ENCODE measurements around the gene ZYX.
"Not testable (repeated sequence)": the region's sequence is repeated elsewhere in the genome, so short reads cannot be mapped to it uniquely, and the experiment has no call there.

Gene ZYX

GRCh38 chr7:143416565-143417149 lies 35.5 kb downstream of the ZYX start:
- Histone ChIP-seq H4K20me1 (no peaks in the 10 kb centered on the region), H3K9me3 (peaks cover 7% of the 10 kb centered on the region; the same call in 1 of the 2 replicates)

DNA sequence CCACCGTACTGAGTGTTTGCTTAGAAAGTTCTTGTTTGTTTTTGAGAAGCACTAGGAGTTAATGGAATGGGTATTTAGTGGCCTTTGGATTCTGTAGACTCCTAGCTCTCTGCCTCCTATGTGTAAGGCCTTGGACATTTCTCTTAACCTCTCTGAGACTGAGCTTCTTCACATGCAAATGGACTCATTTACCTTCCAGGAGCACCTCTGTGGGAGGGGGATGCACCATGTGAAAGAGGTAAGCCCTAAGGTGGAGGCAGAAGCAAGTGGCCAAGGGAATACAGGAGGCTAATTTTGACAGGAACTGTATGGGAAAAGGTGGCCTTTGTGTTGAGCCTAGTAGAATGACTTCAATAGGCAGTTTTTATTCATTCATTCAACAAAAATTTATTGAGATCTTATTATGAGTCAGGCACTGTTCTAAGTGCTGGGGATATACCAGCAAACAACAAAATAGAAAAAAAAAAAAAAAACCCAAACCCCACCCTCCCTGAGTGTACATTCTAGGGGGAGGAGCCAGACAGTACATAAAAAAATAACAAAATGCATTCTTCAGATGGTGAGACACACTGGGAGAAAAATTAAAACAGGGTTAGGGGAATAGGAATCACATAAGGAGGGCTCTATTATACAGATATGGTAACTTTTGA lies 36.7 kb downstream of the ZYX start:
- no peaks in the 10 kb centered on the region for H3K36me3 ChIP-seq
- no peak for TF ChIP-seq Cebpa-rat (IDR thresholded peaks at IDR 0.05)
- no peaks in the 10 kb centered on the region for H4K20me1 ChIP-seq
- H3K4me3 ChIP-seq, result no peak overlapping the region
- H3K4me2 ChIP-seq, result no peak overlapping the region
- H3K4me1 ChIP-seq, result peaks cover 14% of the 10 kb centered on the region
- no peak overlapping the region for H3K27ac ChIP-seq
- no peak overlapping the region for H3K9ac ChIP-seq
- no peaks in the 10 kb centered on the region for H3K27me3 ChIP-seq
- H3K9me3 ChIP-seq, result peaks cover 7% of the 10 kb centered on the region; the same call in 1 of the 2 replicates

More at GRCh38 chr7:143416565-143417149, 35.5 kb downstream of the ZYX start:
- no peaks in the 10 kb centered on the region for H3K27me3 ChIP-seq
- no peaks in the 10 kb centered on the region for H3K36me3 ChIP-seq
- H3K4me1 ChIP-seq, result peaks cover 26% of the 10 kb centered on the region
- no peak overlapping the region for H3K9ac ChIP-seq
- TF ChIP-seq Cebpa-rat (IDR thresholded peaks at IDR 0.05), result no peak
- no peak overlapping the region for H3K27ac ChIP-seq
- no peak overlapping the region for H3K4me2 ChIP-seq
- no peak overlapping the region for H3K4me3 ChIP-seq

DNA sequence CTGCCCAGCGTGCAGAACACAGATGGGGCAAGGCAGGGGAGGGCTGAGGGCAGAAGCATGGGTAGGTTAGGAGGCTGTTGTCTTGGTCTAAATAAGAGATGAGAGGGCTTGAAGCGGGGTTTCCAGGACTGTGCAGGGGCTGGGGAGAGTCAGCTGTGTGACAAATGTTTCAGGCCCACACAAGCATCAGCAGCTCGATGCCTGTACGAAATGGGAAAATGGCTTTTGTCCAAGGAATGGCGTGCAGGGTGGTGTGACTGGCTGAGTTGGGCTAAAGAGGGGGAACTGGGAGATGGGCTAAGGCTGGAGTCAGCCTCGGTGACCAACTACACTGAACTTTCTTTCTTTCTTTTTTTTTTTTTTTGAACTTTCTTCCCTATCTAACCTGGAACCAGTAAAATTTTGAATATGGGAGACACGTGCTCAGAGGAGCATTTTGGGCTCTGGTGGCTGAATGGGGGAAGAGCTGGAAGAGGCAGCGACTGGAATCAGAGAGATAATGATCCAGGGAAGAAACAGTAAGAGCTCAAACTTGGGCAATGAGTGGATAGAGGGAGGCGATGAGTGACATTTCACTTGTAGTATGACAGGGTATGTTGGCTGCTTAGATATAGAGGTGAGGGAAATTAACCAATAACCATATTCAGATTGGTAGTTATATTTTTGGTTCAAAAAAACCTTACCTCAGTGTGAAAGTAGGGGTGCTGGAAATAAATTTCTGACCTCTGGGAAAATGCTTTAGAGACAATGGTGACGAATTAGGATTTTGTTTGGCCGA lies 37.7 kb downstream of the ZYX start:
- no peak overlapping the region for H3K4me3 ChIP-seq
- no peak overlapping the region for H3K27ac ChIP-seq
- H3K4me2 ChIP-seq, result no peak overlapping the region
- H3K9ac ChIP-seq, result no peak overlapping the region
- H4K20me1 ChIP-seq, result no peaks in the 10 kb centered on the region
- peaks cover 7% of the 10 kb centered on the region; the same call in 1 of the 2 replicates for H3K9me3 ChIP-seq
- peaks cover 9% of the 10 kb centered on the region for H3K4me1 ChIP-seq
- H3K36me3 ChIP-seq, result no peaks in the 10 kb centered on the region
- TF ChIP-seq Cebpa-rat (IDR thresholded peaks at IDR 0.05), result no peak
- no peaks in the 10 kb centered on the region for H3K27me3 ChIP-seq

GRCh38 chr7:143419880-143420279 lies 38.7 kb downstream of the ZYX start:
- H3K4me2 ChIP-seq, result no peak overlapping the region
- no peak for TF ChIP-seq Cebpa-rat (IDR thresholded peaks at IDR 0.05)
- no peak overlapping the region for H3K9ac ChIP-seq
- peaks cover 10% of the 10 kb centered on the region for H3K9me3 ChIP-seq
- no peak overlapping the region for H3K4me3 ChIP-seq
- no peaks in the 10 kb centered on the region for H4K20me1 ChIP-seq
- peaks cover 9% of the 10 kb centered on the region for H3K4me1 ChIP-seq
- H3K36me3 ChIP-seq, result no peaks in the 10 kb centered on the region
- H3K27ac ChIP-seq, result no peak overlapping the region
- no peaks in the 10 kb centered on the region for H3K27me3 ChIP-seq

GRCh38 chr7:143420624-143421023 lies 39.5 kb downstream of the ZYX start:
- not testable (repeated sequence) for H3K27ac ChIP-seq, H3K4me1 ChIP-seq

DNA sequence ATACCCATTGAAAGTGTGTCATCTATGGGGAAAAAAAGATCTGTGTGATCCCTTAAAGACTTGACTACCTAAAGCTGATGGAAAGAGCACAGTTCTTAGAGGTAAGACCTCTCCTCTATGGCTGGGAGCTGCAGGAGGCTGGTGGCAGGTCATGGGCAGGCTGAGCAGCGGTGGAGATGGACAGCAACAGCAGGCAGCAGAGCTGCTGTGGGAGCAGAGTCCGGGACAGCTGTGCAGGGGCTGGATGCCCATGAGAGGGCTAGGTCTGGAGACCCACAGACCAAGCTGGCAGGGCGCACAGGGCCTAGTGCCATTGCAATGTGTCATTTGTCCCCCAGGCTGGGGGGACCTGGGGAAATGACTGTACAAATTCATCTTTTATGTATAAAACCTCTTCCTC lies 40.9 kb downstream of the ZYX start:
- Histone ChIP-seq H3K36me3 (no peaks in the 10 kb centered on the region), H3K4me1 (no peaks in the 10 kb centered on the region), H3K9ac (no peak overlapping the region), H4K20me1 (no peaks in the 10 kb centered on the region), H3K27me3 (no peaks in the 10 kb centered on the region), H3K4me3 (no peak overlapping the region), H3K4me2 (no peak overlapping the region), H3K9me3 (peaks cover 10% of the 10 kb centered on the region), H3K27ac (no peak overlapping the region)
- no peak for TF ChIP-seq Cebpa-rat (IDR thresholded peaks at IDR 0.05)

More at GRCh38 chr7:143420624-143421023, 39.5 kb downstream of the ZYX start:
- H3K4me2 ChIP-seq, H3K36me3 ChIP-seq, H3K4me3 ChIP-seq, H4K20me1 ChIP-seq, H3K9ac ChIP-seq, H3K27me3 ChIP-seq: not testable (repeated sequence)
- peaks cover 10% of the 10 kb centered on the region for H3K9me3 ChIP-seq

DNA sequence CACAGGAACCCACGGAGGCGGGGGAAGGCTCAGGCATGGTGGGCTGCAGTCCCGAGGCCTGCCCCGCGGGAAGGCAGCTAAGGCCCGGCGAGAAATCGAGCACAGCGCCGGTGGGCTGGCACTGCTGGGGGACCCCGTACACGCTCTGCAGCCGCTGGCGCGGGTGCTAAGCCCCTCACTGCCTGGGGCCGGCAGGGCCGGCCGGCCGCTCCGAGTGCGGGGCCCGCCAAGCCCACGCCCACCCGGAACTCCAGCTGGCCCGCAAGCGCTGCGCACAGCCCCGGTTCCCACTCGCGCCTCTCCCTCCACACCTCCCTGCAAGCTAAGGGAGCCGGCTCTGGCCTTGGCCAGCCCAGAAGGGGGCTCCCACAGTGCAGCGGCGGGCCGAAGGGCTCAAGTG lies 43.3 kb downstream of the ZYX start:
- not testable (repeated sequence) for H3K36me3 ChIP-seq, H3K4me3 ChIP-seq, H3K27ac ChIP-seq, H3K4me2 ChIP-seq, H3K27me3 ChIP-seq, H3K9ac ChIP-seq, H3K4me1 ChIP-seq, H4K20me1 ChIP-seq
- H3K9me3 ChIP-seq, result peaks cover 10% of the 10 kb centered on the region

- no peaks in the 10 kb centered on the region for H4K20me1 ChIP-seq
- TF ChIP-seq Cebpa-rat (IDR thresholded peaks at IDR 0.05), result no peak
Observed at GRCh38 chr7:143426479-143427142, 45.5 kb downstream of the ZYX start.

GRCh38 chr7:143429770-143430698 lies 48.9 kb downstream of the ZYX start:
- no peaks in the 10 kb centered on the region for H3K9me3 ChIP-seq
- H3K27ac ChIP-seq, result no peak overlapping the region
- TF ChIP-seq Cebpa-rat (IDR thresholded peaks at IDR 0.05), result no peak
- H3K27me3 ChIP-seq, result no peaks in the 10 kb centered on the region
- H3K36me3 ChIP-seq, result no peaks in the 10 kb centered on the region
- H3K4me1 ChIP-seq, result no peaks in the 10 kb centered on the region
- no peak overlapping the region for H3K4me3 ChIP-seq
- no peak overlapping the region for H3K9ac ChIP-seq
- no peak overlapping the region for H3K4me2 ChIP-seq
- no peaks in the 10 kb centered on the region for H4K20me1 ChIP-seq

More at GRCh38 chr7:143426479-143427142, 45.5 kb downstream of the ZYX start:
- Histone ChIP-seq H3K27ac (no peak overlapping the region), H3K4me1 (no peaks in the 10 kb centered on the region), H3K4me2 (no peak overlapping the region), H3K9ac (no peak overlapping the region), H3K9me3 (peaks cover 4% of the 10 kb centered on the region; the same call in 1 of the 2 replicates), H3K4me3 (no peak overlapping the region), H3K27me3 (no peaks in the 10 kb centered on the region), H3K36me3 (no peaks in the 10 kb centered on the region)
